Adrenal gland (tissue), 12 donors: Measurements from ENCODE around the gene NKAIN2. TPM values are rescaled to one million over a fixed set of nuclear protein-coding genes. Genes with fewer than 3 reads are reported as not detected.

ENCODE experiments used
- DNase-seq, 7 donors: peaks; one replicate each; pipeline ENCODE4 v3.0.0-alpha.2; 2019 to 2020
- H3K27ac ChIP-seq, 5 donors: fragments of 200-600 bp; sonication (generic) in 4 of 5; 1 replicate in 3 of 5; 2 replicates in 2 of 5; pipeline versions ENCODE4 v1.5.1 to v1.8.0; 2016 to 2020; ENCODE audit warnings: mild to moderate bottlenecking in 1 of 5
- H3K27me3 ChIP-seq: fragments of 200-600 bp; 2 replicates; pipeline ENCODE4 v1.8.0; 2021
- H3K36me3 ChIP-seq, 2 donors: fragments of 200-600 bp; replicated peaks in 1 of 2; 1 replicate in 1 of 2; 2 replicates in 1 of 2; pipeline versions ENCODE4 v1.5.1 to v1.8.0; 2018 to 2022
- H3K4me1 ChIP-seq, 2 donors: fragments of 200-600 bp; replicated peaks in 1 of 2; 1 replicate in 1 of 2; 2 replicates in 1 of 2; pipeline versions ENCODE4 v1.5.1 to v1.8.0; 2018 to 2021
- H3K4me3 ChIP-seq, 4 donors: fragments of 200-600 bp; sonication (generic) in 3 of 4; one replicate each; pipeline ENCODE4 v1.5.1; 2016 to 2018
- H3K9me3 ChIP-seq, 3 donors: fragments of 200-600 bp; sonication (generic) in 1 of 3; replicated peaks in 1 of 3; 1 replicate in 2 of 3; 2 replicates in 1 of 3; pipeline versions ENCODE4 v1.5.1 to v1.8.0; 2016 to 2021
- POLR2A ChIP-seq, 2 donors: fragments of 450-650 bp; IDR thresholded peaks; one replicate each; pipeline ENCODE4 v1.6.1; 2017; ENCODE audit warnings: antibody characterized with exemption in 2 of 2, mild to moderate bottlenecking in 2 of 2, moderate library complexity in 1 of 2
- WGBS, 4 donors: extraction: QIAGEN DNeasy Blood & Tissue Kit in 2 of 4; methylation state at CpG; one replicate each; pipeline versions ENCODE4 v1.1.5 to v1.1.7; 2013 to 2017; 5-methylcytosine and 5-hydroxymethylcytosine counted together
- intact Hi-C, 2 donors: fragments of 100-400 bp; cut with DNase I; formaldehyde crosslinking; loops; one replicate each; pipeline versions ENCODE4 v1.14.1 to v1.15.0; 2022 to 2023
- polyA plus RNA-seq, 3 donors: library from polyadenylated mRNA; stranded (reverse); fragments of 200-250 nt in 2 of 3; fragments of 350-450 nt in 1 of 3; fragmentation: Illumina TruSeq in 1 of 3; extraction: RNeasy Lipid Tissue Mini Kit (QIAGEN cat#74804) in 1 of 3; gene quantifications; one replicate each; pipeline ENCODE4 v1.2.3, GENCODE V29; 2013 to 2014
- total RNA-seq, 9 donors: library from RNA; depleted of rRNA in 4 of 9; stranded (reverse); fragments of >200 nt in 4 of 9; fragments of 120-200 nt in 1 of 9; fragmentation: NEBNext Ultra II Directional in 1 of 9; extraction: Animal tissue kit (Norgen Biotek cat#: 25700) in 1 of 9; gene quantifications; one replicate each; pipeline versions ENCODE4 v1.1.0 to v1.2.4, GENCODE V29; 2013 to 2023
- TF ChIP-seq, protein P1 (sequence below), 6 experiments: fragments of 450-650 bp in 4 of 6; fragments of 200-600 bp in 2 of 6; sonication (generic) in 1 of 6; IDR thresholded peaks; 1 replicate in 5 of 6; 2 replicates in 1 of 6; pipeline versions ENCODE4 v1.5.1 to v1.8.0; 2016 to 2021; ENCODE audit warnings: antibody characterized with exemption in 6 of 6, mild to moderate bottlenecking in 2 of 6, moderate library complexity in 1 of 6
- donor health status: healthy with polysubstance abuse.
- donor health status: Bipolar disorder and iron deficiency.
- donor health status: DM: yes; HTN: yes; CAD: no.
- donor health status: DM: no; HTN: no; CAD: no.
- donor health status: DM: no; HTN: no; CAD: no.
- donor health status: DM: yes; HTN: yes; CAD: no.

NKAIN2 gene
- total and polyA plus RNA-seq, 12 donors: under 0.01 to 0.61 (median 0.23) TPM; not detected in 3

DNA sequence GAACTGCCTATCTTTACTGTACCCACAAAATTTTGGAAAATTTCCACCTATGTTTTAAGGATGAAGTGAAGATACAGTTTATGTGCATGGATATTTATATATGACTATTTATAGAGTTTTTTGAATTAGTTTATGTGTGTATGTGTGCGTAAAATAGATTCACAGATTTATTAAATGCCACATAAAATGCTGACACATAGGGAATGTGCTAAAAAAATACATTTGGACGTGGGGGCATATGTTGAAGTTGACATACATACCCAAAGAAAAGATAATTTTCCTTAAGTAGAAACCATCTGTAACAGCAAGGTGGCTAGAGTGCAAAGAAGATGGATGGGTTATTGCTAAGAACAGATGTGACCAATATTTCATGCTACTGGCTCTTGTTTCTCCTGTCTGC is 856.5 kb downstream of the NKAIN2 start:
- no peak for TF ChIP-seq POLR2A (IDR thresholded peaks at IDR 0.05)
- TF ChIP-seq, protein P1, sequence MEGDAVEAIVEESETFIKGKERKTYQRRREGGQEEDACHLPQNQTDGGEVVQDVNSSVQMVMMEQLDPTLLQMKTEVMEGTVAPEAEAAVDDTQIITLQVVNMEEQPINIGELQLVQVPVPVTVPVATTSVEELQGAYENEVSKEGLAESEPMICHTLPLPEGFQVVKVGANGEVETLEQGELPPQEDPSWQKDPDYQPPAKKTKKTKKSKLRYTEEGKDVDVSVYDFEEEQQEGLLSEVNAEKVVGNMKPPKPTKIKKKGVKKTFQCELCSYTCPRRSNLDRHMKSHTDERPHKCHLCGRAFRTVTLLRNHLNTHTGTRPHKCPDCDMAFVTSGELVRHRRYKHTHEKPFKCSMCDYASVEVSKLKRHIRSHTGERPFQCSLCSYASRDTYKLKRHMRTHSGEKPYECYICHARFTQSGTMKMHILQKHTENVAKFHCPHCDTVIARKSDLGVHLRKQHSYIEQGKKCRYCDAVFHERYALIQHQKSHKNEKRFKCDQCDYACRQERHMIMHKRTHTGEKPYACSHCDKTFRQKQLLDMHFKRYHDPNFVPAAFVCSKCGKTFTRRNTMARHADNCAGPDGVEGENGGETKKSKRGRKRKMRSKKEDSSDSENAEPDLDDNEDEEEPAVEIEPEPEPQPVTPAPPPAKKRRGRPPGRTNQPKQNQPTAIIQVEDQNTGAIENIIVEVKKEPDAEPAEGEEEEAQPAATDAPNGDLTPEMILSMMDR (IDR thresholded peaks at IDR 0.05): no peak
- intact Hi-C loops: no loop called here
- 20 to 69% (median 49%) methylated on average over 2 of the region's 2 CpGs for WGBS, 4 donors
- no peak for DNase-seq
- H3K27me3 ChIP-seq: no peaks in the 10 kb centered on the region
- H3K4me3 ChIP-seq: no peak overlapping the region
- no peaks in the 10 kb centered on the region for H3K4me1 ChIP-seq
- no peak overlapping the region for H3K27ac ChIP-seq
- H3K36me3 ChIP-seq: no peaks in the 10 kb centered on the region
- no peaks in the 10 kb centered on the region for H3K9me3 ChIP-seq

DNA sequence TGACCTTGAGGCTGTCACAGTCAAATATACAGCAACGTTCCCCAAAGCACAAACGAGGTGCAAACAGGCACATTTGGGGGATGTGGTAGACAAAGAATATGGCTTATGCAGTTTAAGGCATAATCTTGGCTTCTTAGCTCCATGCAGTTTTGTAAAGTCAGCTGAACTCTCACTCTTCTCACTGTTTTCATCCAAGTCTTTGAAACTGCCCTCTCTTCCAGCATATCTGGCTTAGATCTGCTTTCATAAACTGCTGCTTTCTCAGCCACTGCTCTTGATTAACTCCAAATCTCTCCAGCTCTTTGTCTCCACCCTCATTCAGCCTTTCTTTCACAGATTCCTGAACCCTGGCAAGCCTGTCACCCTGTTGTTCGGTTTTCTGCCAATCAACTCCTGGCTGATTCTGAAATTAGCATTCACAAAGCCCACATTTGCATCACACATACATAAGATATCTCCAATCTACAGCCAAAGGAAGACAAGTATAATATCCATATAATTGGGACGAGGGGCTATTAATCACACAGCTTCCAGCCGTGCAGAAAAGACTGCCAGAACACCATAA is 857.5 kb downstream of the NKAIN2 start:
- H3K9me3 ChIP-seq: no peaks in the 10 kb centered on the region
- WGBS, 4 donors: 29 to 33% (median 30%) methylated on average over 5 of the region's 5 CpGs

DNA sequence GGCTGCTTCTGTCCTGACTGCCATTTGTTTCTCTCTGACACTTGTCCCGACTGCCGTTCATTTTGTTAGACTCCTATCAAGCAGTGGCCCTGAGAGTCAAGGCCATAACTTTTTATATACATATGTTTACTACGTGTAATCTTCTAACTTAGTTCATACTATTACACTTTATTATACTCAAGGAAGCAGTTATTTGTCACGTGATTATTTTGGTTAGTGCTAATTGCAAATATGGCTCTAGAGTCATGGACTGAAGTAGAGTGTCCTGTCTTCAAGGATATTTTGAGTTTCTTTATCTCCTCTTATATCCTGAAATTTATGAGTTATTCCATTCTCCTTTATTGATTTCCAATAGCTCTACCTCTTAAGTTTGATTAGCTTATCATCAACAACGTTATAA is 864.4 kb downstream of the NKAIN2 start:
- no peaks in the 10 kb centered on the region for H3K9me3 ChIP-seq
- intact Hi-C loops: no loop called here
- no peak overlapping the region for H3K27ac ChIP-seq
- WGBS, 4 donors: 53 to 62% (median 55%) methylated on average over 5 of the region's 5 CpGs
- TF ChIP-seq, protein P1 (IDR thresholded peaks at IDR 0.05): no peak
- no peak for TF ChIP-seq POLR2A (IDR thresholded peaks at IDR 0.05)
- no peak overlapping the region for H3K4me3 ChIP-seq
- H3K27me3 ChIP-seq: no peaks in the 10 kb centered on the region
- H3K4me1 ChIP-seq: no peaks in the 10 kb centered on the region
- H3K36me3 ChIP-seq: no peaks in the 10 kb centered on the region
- DNase-seq: no peak

More for the DNA sequence above, 857.5 kb downstream of the NKAIN2 start:
- Histone ChIP-seq H3K4me1 (no peaks in the 10 kb centered on the region), H3K36me3 (no peaks in the 10 kb centered on the region), H3K27ac (no peak overlapping the region), H3K27me3 (no peaks in the 10 kb centered on the region), H3K4me3 (no peak overlapping the region)
- TF ChIP-seq, protein P1 (IDR thresholded peaks at IDR 0.05): no peak
- no peak for TF ChIP-seq POLR2A (IDR thresholded peaks at IDR 0.05)
- no peak for DNase-seq
- intact Hi-C loops: no loop called here

DNA sequence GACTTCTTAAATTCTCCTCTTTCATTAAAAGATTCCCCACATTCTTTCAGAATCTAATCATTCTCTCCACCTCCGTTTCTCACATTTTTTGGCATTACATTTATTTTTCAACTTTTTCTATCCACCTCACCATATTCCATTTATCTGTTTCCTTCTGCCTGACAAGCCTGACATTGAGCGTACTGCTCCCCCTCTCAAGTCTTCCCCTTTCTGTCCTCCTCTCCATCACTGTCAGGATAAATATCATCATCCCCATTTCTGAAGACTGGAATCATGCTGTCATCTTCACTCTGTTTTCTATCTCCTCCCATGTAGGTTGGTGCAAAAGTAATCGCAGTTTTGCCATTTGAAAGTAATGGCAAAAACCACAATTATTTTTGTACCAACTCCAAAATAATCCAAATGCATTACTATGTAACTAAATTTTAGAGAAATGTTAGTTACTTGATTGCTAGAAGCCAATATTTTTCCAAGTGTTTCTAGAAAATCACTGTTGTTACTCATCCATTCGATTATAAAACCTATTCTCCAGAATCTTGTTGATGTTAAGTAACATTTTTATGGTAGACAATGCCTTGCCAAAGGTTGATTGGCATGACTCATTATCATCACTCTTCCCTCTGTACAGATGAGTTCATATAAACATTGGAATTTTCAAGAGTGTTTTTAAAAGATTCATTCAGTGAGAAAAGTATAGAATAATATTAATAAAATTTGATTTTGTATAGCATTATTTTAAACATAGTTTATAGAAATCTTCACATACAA is 866.2 kb downstream of the NKAIN2 start:
- Histone ChIP-seq H3K9me3 (peaks cover 0 to 6% (median 0%) of the 10 kb centered on the region in 3 donors), H3K27me3 (no peaks in the 10 kb centered on the region), H3K36me3 (no peaks in the 10 kb centered on the region), H3K4me3 (no peak overlapping the region), H3K27ac (no peak overlapping the region), H3K4me1 (no peaks in the 10 kb centered on the region)
- intact Hi-C loops: no loop called here
- DNase-seq: no peak
- 72 to 79% (median 74%) methylated on average over 4 of the region's 4 CpGs for WGBS, 4 donors
- no peak for TF ChIP-seq POLR2A (IDR thresholded peaks at IDR 0.05)
- TF ChIP-seq, protein P1 (IDR thresholded peaks at IDR 0.05): no peak
